H9 (cell line): Measurements from ENCODE around the gene USH2A. TPM values are rescaled to one million over a fixed set of nuclear protein-coding genes. Genes with fewer than 3 reads are reported as not detected.

Source experiments
- DNase-seq: peaks from one replicate; pipeline ENCODE4 v3.0.0-alpha.2; 2017
- H2AFZ ChIP-seq: one replicate; pipeline ENCODE4 v1.6.1; 2013; ENCODE audit warnings: mild to moderate bottlenecking, low read length, control low read depth, moderate library complexity
- H2AK5ac ChIP-seq: 2 replicates; pipeline ENCODE4 v1.6.1; 2013; ENCODE audit warnings: low read length, control low read depth, mixed read lengths; ENCODE audit not compliant: insufficient read length
- H2BK120ac ChIP-seq: one replicate; pipeline ENCODE4 v1.6.1; 2013; ENCODE audit warnings: low read depth, mild to moderate bottlenecking, low read length, control low read depth, inconsistent platforms; ENCODE audit not compliant: poor library complexity, severe bottlenecking
- H2BK12ac ChIP-seq: 2 replicates; pipeline ENCODE4 v1.6.1; 2013; ENCODE audit warnings: low read length, control low read depth, mixed read lengths, low read depth; ENCODE audit not compliant: insufficient read length
- H2BK15ac ChIP-seq: 2 replicates; pipeline ENCODE4 v1.6.1; 2013; ENCODE audit warnings: low read depth, low read length, control low read depth
- H2BK20ac ChIP-seq: one replicate; pipeline ENCODE4 v1.6.1; 2013; ENCODE audit warnings: low read depth, mild to moderate bottlenecking, low read length, control low read depth, inconsistent platforms; ENCODE audit not compliant: poor library complexity, severe bottlenecking
- H2BK5ac ChIP-seq: 2 replicates; pipeline ENCODE4 v1.6.1; 2013; ENCODE audit warnings: low read length, control low read depth, mixed read lengths; ENCODE audit not compliant: insufficient read length
- H3K14ac ChIP-seq: 2 replicates; pipeline ENCODE4 v1.6.1; 2013; ENCODE audit warnings: low read length, control low read depth; ENCODE audit not compliant: insufficient read depth
- H3K18ac ChIP-seq: 2 replicates; pipeline ENCODE4 v1.6.1; 2013; ENCODE audit warnings: low read depth, mild to moderate bottlenecking, mixed read lengths, low read length, control low read depth; ENCODE audit not compliant: insufficient read length
- H3K23ac ChIP-seq: 2 replicates; pipeline ENCODE4 v1.6.1; 2013; ENCODE audit warnings: low read length, control low read depth, mixed read lengths, low read depth; ENCODE audit not compliant: insufficient read length
- H3K23me2 ChIP-seq: 2 replicates; pipeline ENCODE4 v1.6.1; 2013; ENCODE audit warnings: low read depth, mild to moderate bottlenecking, mixed read lengths, low read length, control low read depth; ENCODE audit not compliant: insufficient read length, poor library complexity, severe bottlenecking
- H3K27ac ChIP-seq: 2 replicates; pipeline ENCODE4 v1.5.1; 2013; ENCODE audit warnings: low read length, control low read depth, mixed read lengths, low read depth; ENCODE audit not compliant: insufficient read length
- H3K27me3 ChIP-seq: 2 replicates; pipeline ENCODE4 v1.6.1; 2013; ENCODE audit warnings: low read length, control low read depth, inconsistent platforms; ENCODE audit not compliant: insufficient read depth
- H3K4ac ChIP-seq: 2 replicates; pipeline ENCODE4 v1.6.1; 2013; ENCODE audit warnings: low read depth, mild to moderate bottlenecking, control low read depth, inconsistent platforms, low read length, moderate library complexity
- H3K4me1 ChIP-seq: 2 replicates; pipeline ENCODE4 v1.6.1; 2013; ENCODE audit warnings: low read length, control low read depth, inconsistent platforms; ENCODE audit not compliant: insufficient read depth
- H3K4me2 ChIP-seq: 2 replicates; pipeline ENCODE4 v1.6.1; 2013; ENCODE audit warnings: low read length, control low read depth, mixed read lengths; ENCODE audit not compliant: insufficient read length, insufficient read depth
- H3K56ac ChIP-seq: 2 replicates; pipeline ENCODE4 v1.6.1; 2013; ENCODE audit warnings: low read depth, mild to moderate bottlenecking, mixed read lengths, low read length, control low read depth; ENCODE audit not compliant: insufficient read length
- H3K79me1 ChIP-seq: 2 replicates; pipeline ENCODE4 v1.6.1; 2013; ENCODE audit warnings: low read depth, mild to moderate bottlenecking, moderate library complexity, low read length, control low read depth, inconsistent platforms; ENCODE audit not compliant: insufficient read depth, poor library complexity, severe bottlenecking
- H3K79me2 ChIP-seq: 2 replicates; pipeline ENCODE4 v1.6.1; 2013; ENCODE audit warnings: low read length, control low read depth, inconsistent platforms; ENCODE audit not compliant: insufficient read depth
- H3K9ac ChIP-seq: 2 replicates; pipeline ENCODE4 v1.6.1; 2013; ENCODE audit warnings: low read length, control low read depth, mixed read lengths; ENCODE audit not compliant: insufficient read length; ENCODE audit errors: extremely low read depth
- H3K9me3 ChIP-seq: one replicate; pipeline ENCODE4 v1.6.1; 2013; ENCODE audit warnings: low read depth, low read length, inconsistent platforms; ENCODE audit not compliant: control insufficient read depth
- H3T11ph ChIP-seq: one replicate; pipeline ENCODE4 v1.6.1; 2013; ENCODE audit warnings: mild to moderate bottlenecking, low read length, control low read depth, inconsistent platforms
- H4K20me1 ChIP-seq: one replicate; pipeline ENCODE4 v1.6.1; 2013; ENCODE audit not compliant: control insufficient read depth, insufficient read length, insufficient read depth
- H4K5ac ChIP-seq: 2 replicates; pipeline ENCODE4 v1.6.1; 2013; ENCODE audit warnings: low read depth, mild to moderate bottlenecking, mixed read lengths, low read length, control low read depth; ENCODE audit not compliant: insufficient read length
- H4K8ac ChIP-seq: replicated peaks from 2 replicates; pipeline ENCODE4 v1.6.1; 2013; ENCODE audit warnings: low read length, control low read depth, mixed read lengths, low read depth; ENCODE audit not compliant: insufficient read length
- H4K91ac ChIP-seq: 2 replicates; pipeline ENCODE4 v1.6.1; 2013; ENCODE audit warnings: low read depth, mild to moderate bottlenecking, moderate library complexity, mixed read lengths, low read length, control low read depth; ENCODE audit not compliant: insufficient read length
- H3K27ac Mint-ChIP-seq, 3 experiments: 2 replicates in 2 of 3; 3 replicates in 1 of 3; pipeline ENCODE4 v1.8.0; 2020 to 2021; ENCODE audit warnings: mixed read lengths in 3 of 3, mild to moderate bottlenecking in 1 of 3, moderate library complexity in 1 of 3
- H3K27me3 Mint-ChIP-seq: 2 replicates; pipeline ENCODE4 v1.8.0; 2021; ENCODE audit warnings: low read depth, mild to moderate bottlenecking, moderate library complexity, mixed read lengths
- H3K36me3 Mint-ChIP-seq, 3 experiments: 2 replicates in 2 of 3; 3 replicates in 1 of 3; pipeline ENCODE4 v1.8.0; 2020 to 2021; ENCODE audit warnings: low read depth in 3 of 3, mixed read lengths in 3 of 3; ENCODE audit not compliant: insufficient read depth in 1 of 3
- H3K4me1 Mint-ChIP-seq, 2 experiments: 2 replicates each; pipeline ENCODE4 v1.8.0; 2020; ENCODE audit warnings: mixed read lengths in 2 of 2
- H3K4me3 Mint-ChIP-seq, 2 experiments: 2 replicates in 1 of 2; 3 replicates in 1 of 2; pipeline ENCODE4 v1.8.0; 2020 to 2021; ENCODE audit warnings: mild to moderate bottlenecking in 2 of 2, mixed read lengths in 2 of 2, moderate library complexity in 1 of 2
- H3K9me3 Mint-ChIP-seq, 2 experiments: 2 replicates in 1 of 2; 3 replicates in 1 of 2; pipeline ENCODE4 v1.8.0; 2020; ENCODE audit warnings: mild to moderate bottlenecking in 2 of 2, mixed read lengths in 2 of 2, moderate library complexity in 1 of 2
- WGBS: extraction: QIAGEN DNeasy Blood & Tissue Kit; methylation state at CpG from one replicate; pipeline ENCODE4 v1.1.7; 2013; ENCODE audit warnings: missing lambda C conversion rate, low lambda C conversion rate, mixed read lengths; ENCODE audit not compliant: insufficient read length; ENCODE audit errors: extremely low coverage; 5-methylcytosine and 5-hydroxymethylcytosine counted together
- total RNA-seq: library from RNA; stranded (reverse); gene quantifications from 2 replicates; pipeline ENCODE4 v1.2.1, GENCODE V29; 2021
- TF ChIP-seq, protein P1 (sequence below): fragments of 200-600 bp; sonication (generic); conservative IDR thresholded peaks from 3 replicates; pipeline ENCODE4 v1.8.0; 2021; ENCODE audit warnings: antibody characterized with exemption, mild to moderate bottlenecking

Gene USH2A
- total RNA-seq, 1 experiment from 2014 or later, result 0.11 TPM

DNA sequence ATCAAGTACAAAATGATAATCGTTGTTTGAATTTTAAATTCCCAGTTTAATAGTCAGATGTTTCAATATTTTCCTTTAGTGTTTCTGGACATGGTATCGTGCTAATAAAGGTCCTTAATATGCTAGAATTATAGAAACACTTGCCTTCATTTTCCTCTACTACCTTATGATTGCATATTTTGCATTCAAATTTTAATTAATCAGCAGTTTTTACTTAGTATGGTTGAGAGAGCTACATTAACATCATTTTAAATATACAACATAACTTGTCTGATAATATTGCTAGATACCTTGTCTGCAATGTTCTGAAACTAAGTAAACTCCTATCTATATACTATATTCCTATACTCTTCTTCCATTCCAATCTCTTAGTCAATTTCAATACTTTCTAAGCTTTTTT is 66.3 kb downstream of the USH2A start:
- Histone ChIP-seq H3K23me2 (no peaks in the 10 kb centered on the region), H3K18ac (no peak overlapping the region), H4K5ac (no peak overlapping the region), H3K4ac (no peak overlapping the region), H3K9ac (no peak overlapping the region), H2AFZ (no peak overlapping the region), H3K4me1 (no peaks in the 10 kb centered on the region), H2BK15ac (no peak overlapping the region), H3K79me2 (no peaks in the 10 kb centered on the region), H2BK120ac (no peak overlapping the region), H2BK20ac (no peak overlapping the region), H4K91ac (no peak overlapping the region), H3T11ph (no peak overlapping the region), H3K9me3 (no peaks in the 10 kb centered on the region), H3K79me1 (no peaks in the 10 kb centered on the region), H3K27ac (no peak overlapping the region), H2BK5ac (no peak overlapping the region), H3K27me3 (no peaks in the 10 kb centered on the region), H2BK12ac (no peak overlapping the region), H3K56ac (no peak overlapping the region), H4K20me1 (no peaks in the 10 kb centered on the region), H3K23ac (no peak overlapping the region), H2AK5ac (no peak overlapping the region), H3K14ac (no peak overlapping the region), H3K4me2 (no peak overlapping the region), H4K8ac (no peak overlapping the region)
- TF ChIP-seq, protein P1, sequence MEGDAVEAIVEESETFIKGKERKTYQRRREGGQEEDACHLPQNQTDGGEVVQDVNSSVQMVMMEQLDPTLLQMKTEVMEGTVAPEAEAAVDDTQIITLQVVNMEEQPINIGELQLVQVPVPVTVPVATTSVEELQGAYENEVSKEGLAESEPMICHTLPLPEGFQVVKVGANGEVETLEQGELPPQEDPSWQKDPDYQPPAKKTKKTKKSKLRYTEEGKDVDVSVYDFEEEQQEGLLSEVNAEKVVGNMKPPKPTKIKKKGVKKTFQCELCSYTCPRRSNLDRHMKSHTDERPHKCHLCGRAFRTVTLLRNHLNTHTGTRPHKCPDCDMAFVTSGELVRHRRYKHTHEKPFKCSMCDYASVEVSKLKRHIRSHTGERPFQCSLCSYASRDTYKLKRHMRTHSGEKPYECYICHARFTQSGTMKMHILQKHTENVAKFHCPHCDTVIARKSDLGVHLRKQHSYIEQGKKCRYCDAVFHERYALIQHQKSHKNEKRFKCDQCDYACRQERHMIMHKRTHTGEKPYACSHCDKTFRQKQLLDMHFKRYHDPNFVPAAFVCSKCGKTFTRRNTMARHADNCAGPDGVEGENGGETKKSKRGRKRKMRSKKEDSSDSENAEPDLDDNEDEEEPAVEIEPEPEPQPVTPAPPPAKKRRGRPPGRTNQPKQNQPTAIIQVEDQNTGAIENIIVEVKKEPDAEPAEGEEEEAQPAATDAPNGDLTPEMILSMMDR, result no peak
- no peaks in the 10 kb centered on the region for H3K27me3 Mint-ChIP-seq
- H3K9me3 Mint-ChIP-seq, result no peaks in the 10 kb centered on the region
- no CpG with 5 or more reads among the region's 2 CpGs for WGBS
- no peaks in the 10 kb centered on the region for H3K36me3 Mint-ChIP-seq
- no peak overlapping the region for H3K27ac Mint-ChIP-seq
- no peaks in the 10 kb centered on the region for H3K4me1 Mint-ChIP-seq
- H3K4me3 Mint-ChIP-seq, result no peak overlapping the region
- no peak for DNase-seq
